ENCODE results near the gene ELOVL4. TPM values are rescaled to one million over a fixed set of nuclear protein-coding genes. Genes with fewer than 3 reads are reported as not detected.

The ELOVL4 gene
- total and polyA plus RNA-seq, 2 of the 4 experiments (the other 2 are of a cell fraction) = 2.2 to 2.3 TPM

DNA sequence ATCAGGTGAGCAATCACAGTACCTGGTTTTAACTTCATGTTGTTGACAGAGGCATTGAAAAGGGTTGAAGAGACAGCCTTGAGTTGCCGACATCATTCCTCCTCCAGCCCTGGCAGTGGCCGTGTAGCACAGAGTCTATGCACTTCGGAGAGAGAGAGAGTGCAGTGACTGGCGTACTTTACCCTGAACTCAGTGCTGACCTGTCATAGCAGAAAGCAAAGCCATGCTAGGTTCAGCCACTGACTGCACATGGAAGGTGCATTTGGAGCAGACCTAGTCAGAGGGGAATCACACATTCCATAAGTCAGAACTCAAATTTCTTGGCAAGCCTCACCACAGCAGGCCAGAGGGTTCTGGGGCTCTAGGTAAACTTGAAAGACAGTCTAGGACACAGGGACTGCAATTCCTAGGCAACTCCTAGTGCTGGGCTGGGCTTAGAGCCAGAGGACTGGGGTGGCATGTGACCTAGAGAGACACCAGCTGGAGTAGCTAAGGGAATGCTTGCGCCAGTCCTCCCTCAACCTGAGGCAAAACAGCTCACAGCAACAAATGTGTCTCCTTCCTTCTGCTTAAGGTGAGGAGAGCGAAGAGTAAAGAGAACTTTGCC lies 69.1 kb downstream of the ELOVL4 start:
- WGBS, 2 experiments (ENCODE audit: extremely low coverage in 2 of 2, insufficient read length in 1 of 2) = 69% methylated on average over 4 of the region's 6 CpGs; no CpG with 5 or more reads in 1 of the 2 experiments
- no peak overlapping the region for H3K9ac ChIP-seq (ENCODE audit: low read depth, low read length)
- no peak overlapping the region for H4K5ac ChIP-seq (ENCODE audit: low read depth, low read length)
- peaks cover 3% of the 10 kb centered on the region for H3K27me3 ChIP-seq (ENCODE audit: control insufficient read depth, insufficient read depth, low read length)
- no peak overlapping the region for H3K14ac ChIP-seq (replicated peaks; ENCODE audit: low read depth, low read length)
- H2BK20ac ChIP-seq (ENCODE audit: low read depth, low read length) = no peak overlapping the region
- no peak overlapping the region for H3K4ac ChIP-seq (ENCODE audit: low read depth, low read length)
- dilution Hi-C loops (cut with HindIII; ENCODE audit: low sequenced_read_pairs, unreplicated experiment) (no loop called here), in situ Hi-C loops (cut with MboI; ENCODE audit: low sequenced_read_pairs) (no loop called here), intact Hi-C loops (cut with micrococcal nuclease) (no loop called here)
- no peaks in the 10 kb centered on the region for H3K9me3 ChIP-seq (ENCODE audit: control insufficient read depth, insufficient read depth, low read length)
- no peak overlapping the region for H3K18ac ChIP-seq (ENCODE audit: low read depth, low read length)
- H2AK9ac ChIP-seq (replicated peaks; ENCODE audit: low read depth, low read length, poor library complexity) = no peak overlapping the region
- no peak overlapping the region for H4K91ac ChIP-seq (ENCODE audit: insufficient read depth, low read depth, low read length)
- H3K23ac ChIP-seq (ENCODE audit: low read depth, low read length) = no peak overlapping the region
- peak overlapping the region; percentile 58 for H2AFZ ChIP-seq (replicated peaks; ENCODE audit: low read length, poor library complexity)
- H3K79me1 ChIP-seq (ENCODE audit: low read depth in 1 of 2, low read length in 2 of 2) = no peaks in the 10 kb centered on the region
- H3K4me1 ChIP-seq (ENCODE audit: control insufficient read depth, insufficient read depth, low read length) = no peaks in the 10 kb centered on the region
- no peak overlapping the region for H2BK5ac ChIP-seq (ENCODE audit: low read depth, low read length, poor library complexity, severe bottlenecking)
- H3K36me3 ChIP-seq (ENCODE audit: control insufficient read depth, insufficient read depth, low read length) = no peaks in the 10 kb centered on the region
- DNase-seq (no peak), ATAC-seq (ENCODE audit: low read depth) (no peak)
- H3K56ac ChIP-seq (ENCODE audit: extremely low read depth, insufficient read depth, low read length) = no peak overlapping the region
- CTCF ChIA-PET = no interaction called here
- no peak for TF ChIP-seq RFX5 (IDR thresholded peaks at IDR 0.05; ENCODE audit: low read depth, low read length)
- no peak for TF ChIP-seq FOS (IDR thresholded peaks at IDR 0.05; ENCODE audit: low read depth, low read length)
- no peak for TF ChIP-seq BHLHE40 (IDR thresholded peaks at IDR 0.05; ENCODE audit: low read depth, low read length)
- TF ChIP-seq CHD1 (IDR thresholded peaks at IDR 0.05; ENCODE audit: low read depth, low read length) = no peak
- no peak for TF ChIP-seq RAD21 (IDR thresholded peaks at IDR 0.05; ENCODE audit: low read length)
- H2AK5ac ChIP-seq (ENCODE audit: low read depth, low read length) = no peak overlapping the region
- H4K8ac ChIP-seq (ENCODE audit: low read depth in 2 of 2, low read length in 2 of 2) = no peak overlapping the region
- no peaks in the 10 kb centered on the region for H4K20me1 ChIP-seq (ENCODE audit: insufficient read depth, low read length)
- no peak overlapping the region for H3K4me2 ChIP-seq (ENCODE audit: low read depth, low read length)
- H2BK15ac ChIP-seq (ENCODE audit: low read depth, low read length) = no peak overlapping the region
- no peak overlapping the region for H3K27ac ChIP-seq (ENCODE audit: insufficient read depth, low read length)
- no TSS peak for BruUV-seq (replicated peaks)
- POLR2A ChIA-PET (ENCODE audit: unreplicated experiment) = no interaction called here
- no peaks in the 10 kb centered on the region for H3K9me1 ChIP-seq (ENCODE audit: insufficient read depth, low read length)
- no peak overlapping the region for H2BK120ac ChIP-seq (ENCODE audit: low read depth, low read length)
- no peak overlapping the region for H3K4me3 ChIP-seq (ENCODE audit: insufficient read depth, low read depth, low read length)

Data from IMR-90 (cell line).